ENCODE data around the gene B3GAT1. TPM values are rescaled to one million over a fixed set of nuclear protein-coding genes. Genes with fewer than 3 reads are reported as not detected.
"Not testable (repeated sequence)": the region's sequence is repeated elsewhere in the genome, so short reads cannot be mapped to it uniquely, and the experiment has no call there.

Gene B3GAT1
- total RNA-seq, 1 experiment from 2014 or later = 0.43 TPM

DNA sequence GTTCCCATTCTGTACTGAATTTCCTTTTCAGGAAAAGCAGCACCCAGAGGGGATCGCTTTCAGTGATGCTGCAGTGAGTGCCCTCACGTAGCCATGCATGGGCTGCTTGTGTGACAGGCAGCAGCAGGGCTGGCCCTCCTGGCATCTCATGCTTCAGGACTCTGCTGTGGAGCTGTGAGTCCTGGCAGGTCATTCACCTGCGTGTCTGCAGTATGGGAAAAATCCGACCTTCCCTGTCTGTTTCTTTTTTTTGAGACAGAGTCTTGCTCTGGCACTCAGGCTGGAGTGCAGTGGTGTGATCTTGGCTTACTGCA is 66.8 kb downstream of the B3GAT1 start:
- H3K9me3 ChIP-seq = no peaks in the 10 kb centered on the region

DNA sequence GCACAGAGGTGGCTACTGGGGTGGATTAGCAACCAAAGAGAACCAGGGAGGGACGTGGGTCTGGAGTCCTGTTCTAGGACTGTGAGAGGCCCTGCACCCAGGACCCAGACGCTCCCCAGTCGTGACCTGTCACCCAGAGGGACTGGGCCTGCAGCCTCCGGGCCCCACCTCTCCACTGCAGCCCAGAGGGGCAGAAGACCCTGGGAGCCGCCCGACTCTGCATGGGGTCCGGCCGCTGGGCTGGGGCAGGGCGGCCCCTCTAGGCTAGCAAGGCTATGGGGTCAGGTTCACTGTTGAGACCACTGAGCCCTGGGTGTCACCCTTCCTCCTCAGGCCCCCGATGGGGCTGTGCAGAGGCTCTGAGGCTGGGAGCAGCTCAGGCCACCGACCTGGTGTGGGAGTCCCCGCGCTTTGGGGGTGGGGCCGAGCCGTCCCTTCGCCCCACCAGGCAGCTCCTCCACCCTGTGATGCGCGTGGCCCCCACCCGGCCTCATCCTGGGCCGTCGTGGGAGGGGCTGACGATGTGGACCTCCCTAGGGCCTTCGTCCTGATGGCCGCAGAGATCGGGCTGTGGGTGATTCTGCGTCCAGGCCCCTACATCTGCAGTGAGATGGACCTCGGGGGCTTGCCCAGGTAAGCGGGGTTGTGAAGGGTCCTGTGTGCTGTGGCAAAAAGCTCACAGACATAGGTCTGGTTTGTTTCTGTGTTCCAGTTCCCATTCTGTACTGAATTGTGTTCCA is 67.4 kb downstream of the B3GAT1 start:
- H3K9me3 ChIP-seq, H3K4me3 ChIP-seq, DNase-seq, H3K36me3 ChIP-seq, H3K27me3 ChIP-seq: not testable (repeated sequence)

More for the DNA sequence above, 66.8 kb downstream of the B3GAT1 start:
- Histone ChIP-seq H3K36me3 (no peaks in the 10 kb centered on the region), H3K27me3 (no peaks in the 10 kb centered on the region), H3K4me3 (no peak overlapping the region)
- no peak for DNase-seq

DNA sequence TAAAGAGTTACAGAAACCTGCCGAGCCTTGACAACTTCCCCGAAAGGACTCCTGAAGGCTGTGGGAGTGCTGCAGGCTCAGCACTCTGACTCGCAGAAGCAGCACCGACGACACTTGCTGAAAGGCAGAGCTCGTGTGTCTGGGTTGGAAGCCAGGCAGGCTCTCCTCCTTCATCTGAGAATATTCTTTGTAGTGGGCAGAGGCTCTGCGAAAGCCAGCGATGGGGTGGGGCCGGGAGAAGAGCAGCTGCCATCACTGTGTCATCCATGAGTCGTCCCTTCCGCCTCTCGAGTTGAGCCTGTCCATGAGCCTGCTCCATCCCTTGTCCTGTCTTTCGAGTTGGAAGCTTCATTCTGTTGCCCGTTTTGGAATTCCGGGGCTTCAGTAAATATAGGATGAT is 68.4 kb downstream of the B3GAT1 start:
- Histone ChIP-seq H3K36me3 (no peaks in the 10 kb centered on the region), H3K4me3 (no peak overlapping the region), H3K27me3 (no peaks in the 10 kb centered on the region), H3K9me3 (no peaks in the 10 kb centered on the region)
- DNase-seq = no peak

DNA sequence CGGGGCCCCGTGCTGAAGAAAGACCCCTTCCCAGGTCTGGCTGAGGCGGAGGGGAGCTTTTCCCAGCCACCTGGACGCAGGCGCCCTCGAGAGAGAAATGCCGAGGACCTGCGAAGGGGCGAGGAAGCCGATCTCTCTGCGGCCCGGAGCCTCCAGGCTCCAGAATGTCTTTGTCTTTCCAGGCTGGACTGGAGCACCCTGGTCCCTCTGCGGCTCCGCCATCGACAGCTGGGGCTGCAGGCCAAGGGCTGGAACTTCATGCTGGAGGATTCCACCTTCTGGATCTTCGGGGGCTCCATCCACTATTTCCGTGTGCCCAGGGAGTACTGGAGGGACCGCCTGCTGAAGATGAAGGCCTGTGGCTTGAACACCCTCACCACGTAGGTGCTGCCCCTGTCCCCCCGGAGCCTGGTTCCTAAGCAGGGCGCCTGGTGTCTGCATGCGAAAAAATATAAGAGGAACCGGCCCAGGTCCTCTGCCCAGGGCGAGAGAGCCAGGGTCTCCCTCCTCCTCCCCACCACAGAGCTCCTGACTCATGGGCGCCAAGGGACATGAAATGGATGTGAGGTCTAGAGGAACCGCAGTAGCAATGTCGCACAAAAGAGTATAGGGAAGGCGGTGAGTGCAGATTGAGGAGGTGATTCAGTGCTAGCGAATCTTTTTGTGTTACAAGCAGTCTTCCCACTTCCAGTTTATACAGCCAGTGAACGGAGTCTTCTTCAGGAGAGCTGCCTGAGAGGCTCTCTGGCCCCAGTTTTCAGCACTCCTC is 69.3 kb downstream of the B3GAT1 start:
- no peak for DNase-seq
- H3K36me3 ChIP-seq = no peaks in the 10 kb centered on the region

DNA sequence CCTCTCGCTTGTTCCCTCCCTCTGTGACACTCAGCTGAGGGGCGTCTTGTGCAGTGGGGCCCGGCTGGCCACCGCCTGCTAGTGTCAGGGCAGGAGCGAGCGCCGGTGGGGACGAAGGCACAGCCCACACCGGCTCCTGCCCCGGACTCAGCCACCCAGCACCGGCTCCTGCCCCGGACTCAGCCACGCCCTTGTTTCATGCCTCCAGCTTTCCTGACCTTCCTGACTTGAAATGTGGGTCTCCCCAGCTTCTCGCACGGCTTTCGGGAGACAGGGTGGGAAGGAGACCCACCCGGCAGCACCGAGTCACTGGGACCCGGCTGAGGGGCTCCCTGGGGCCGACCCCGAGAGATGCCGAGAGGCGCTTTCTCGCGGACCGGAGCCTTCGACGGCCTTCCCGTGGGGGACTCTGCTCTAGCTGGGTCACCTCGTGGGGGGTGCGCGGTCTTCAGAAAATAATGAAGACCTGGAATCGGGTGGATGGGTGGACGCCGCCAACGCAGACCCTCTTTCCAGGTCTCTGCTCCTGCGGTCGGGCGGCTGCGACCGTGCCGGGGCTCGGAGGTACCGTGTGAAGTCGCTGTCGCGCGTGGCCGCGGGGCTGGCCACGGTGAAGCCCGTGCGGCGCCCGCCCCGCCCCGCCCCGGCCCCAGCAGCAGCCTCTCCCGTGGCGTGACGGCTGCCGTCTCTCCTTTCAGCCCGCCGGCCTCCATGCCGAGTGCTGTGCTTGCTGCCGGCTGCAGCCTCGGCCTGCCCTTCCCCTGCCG is 70.1 kb downstream of the B3GAT1 start:
- Histone ChIP-seq H3K9me3 (no peaks in the 10 kb centered on the region), H3K36me3 (no peaks in the 10 kb centered on the region), H3K27me3 (no peaks in the 10 kb centered on the region), H3K4me3 (no peak overlapping the region)
- no peak for DNase-seq

More for the DNA sequence above, 69.3 kb downstream of the B3GAT1 start:
- Histone ChIP-seq H3K9me3 (no peaks in the 10 kb centered on the region), H3K4me3 (no peak overlapping the region), H3K27me3 (no peaks in the 10 kb centered on the region)

DNA sequence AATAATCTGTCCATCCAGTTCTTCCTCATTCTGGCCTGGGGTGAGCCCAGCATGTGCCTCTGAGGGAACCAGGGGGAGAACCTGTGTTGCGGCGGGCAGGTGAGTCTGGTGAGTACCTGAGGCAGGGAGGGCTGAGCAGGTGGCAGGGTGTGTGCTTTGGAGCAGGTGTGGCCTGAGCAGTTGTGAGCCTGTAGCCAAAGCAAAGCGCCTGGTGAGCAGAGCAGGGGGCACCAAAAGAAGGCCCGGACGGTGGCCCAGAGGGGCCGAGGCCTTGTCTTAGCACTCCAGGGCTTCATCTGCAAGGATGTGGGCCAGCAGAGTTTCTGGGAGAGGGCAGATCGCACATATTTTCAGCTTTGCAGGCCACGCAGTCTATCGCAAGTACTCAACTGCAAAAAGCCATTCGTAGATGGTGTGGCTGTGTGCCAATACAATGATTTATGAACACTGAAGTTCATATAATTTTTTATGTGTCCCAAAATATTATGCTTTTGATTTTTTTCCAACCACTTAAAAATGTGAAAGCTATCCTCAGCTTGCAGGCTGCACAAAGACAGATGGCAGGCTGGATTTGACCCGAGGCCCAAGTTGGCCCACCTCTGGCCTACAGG is 71.6 kb downstream of the B3GAT1 start:
- no peak for DNase-seq
- Histone ChIP-seq H3K36me3 (no peaks in the 10 kb centered on the region), H3K9me3 (no peaks in the 10 kb centered on the region)

DNA sequence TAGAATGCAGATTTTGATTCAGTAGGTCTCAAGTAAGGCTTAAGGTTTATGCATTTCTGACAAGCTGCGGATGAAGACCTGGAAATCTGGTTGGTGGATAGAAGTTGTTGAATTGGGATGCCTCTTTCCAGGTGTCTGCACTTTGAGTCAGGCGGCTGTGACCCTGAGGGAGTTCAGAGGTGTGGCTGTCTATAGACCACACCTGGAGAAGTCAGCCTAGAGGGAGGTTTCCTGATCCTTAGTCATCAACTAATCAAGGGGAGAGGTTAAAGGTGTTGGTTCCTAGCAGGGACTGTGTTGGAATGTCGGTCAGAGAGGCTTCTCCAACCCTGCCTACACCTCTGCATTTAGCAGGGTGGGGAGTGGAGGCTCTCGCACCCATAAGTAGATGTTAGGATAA is 72.3 kb downstream of the B3GAT1 start:
- no peak for DNase-seq
- Histone ChIP-seq H3K36me3 (no peaks in the 10 kb centered on the region), H3K27me3 (no peaks in the 10 kb centered on the region), H3K4me3 (no peak overlapping the region), H3K9me3 (no peaks in the 10 kb centered on the region)

More for the DNA sequence above, 71.6 kb downstream of the B3GAT1 start:
- Histone ChIP-seq H3K27me3 (no peaks in the 10 kb centered on the region), H3K4me3 (no peak overlapping the region)

DNA sequence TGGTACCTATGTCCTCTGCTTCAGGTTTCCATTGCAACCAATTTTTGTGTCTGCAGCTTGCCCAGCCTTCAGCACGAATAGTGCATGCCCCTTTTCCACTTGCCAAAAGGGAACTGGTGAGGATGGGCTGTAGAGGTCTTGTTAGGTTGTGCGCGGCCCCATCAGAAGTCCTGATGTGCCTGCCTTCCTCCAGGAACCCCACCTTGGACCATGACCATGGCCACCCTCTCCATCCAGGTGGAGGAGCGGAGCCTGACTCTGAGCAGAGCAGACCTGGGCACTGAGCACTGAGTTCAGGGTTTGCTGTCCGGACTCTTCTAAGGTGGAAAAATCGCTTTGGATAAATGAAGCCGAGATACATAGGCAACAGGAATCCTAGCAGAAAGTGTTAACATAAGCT is 73.4 kb downstream of the B3GAT1 start:
- H3K36me3 ChIP-seq = no peaks in the 10 kb centered on the region
- H3K27me3 ChIP-seq = no peaks in the 10 kb centered on the region
- no peaks in the 10 kb centered on the region for H3K9me3 ChIP-seq
- no peak overlapping the region for H3K4me3 ChIP-seq
- DNase-seq = no peak

DNA sequence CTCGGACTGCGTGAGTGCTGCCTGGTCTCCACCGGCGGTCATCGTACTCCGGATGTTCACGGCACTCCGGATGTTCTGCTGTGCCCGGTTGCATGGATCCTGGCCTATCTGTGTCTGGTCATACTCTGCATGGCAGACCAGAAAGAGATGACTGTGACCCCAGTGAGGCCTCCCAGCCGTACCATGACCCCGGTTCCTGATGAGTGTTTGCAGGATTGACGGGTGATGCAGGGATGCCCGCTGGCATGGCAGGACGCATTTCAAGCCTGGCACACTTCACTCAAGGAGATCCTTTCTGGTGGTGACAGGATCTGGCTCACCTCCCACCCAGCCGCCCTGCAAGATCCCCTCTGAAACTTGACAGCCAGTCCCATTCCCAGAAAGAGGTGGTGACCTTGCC is 74.0 kb downstream of the B3GAT1 start:
- DNase-seq = no peak
- Histone ChIP-seq H3K4me3 (no peak overlapping the region), H3K27me3 (no peaks in the 10 kb centered on the region), H3K36me3 (no peaks in the 10 kb centered on the region), H3K9me3 (no peaks in the 10 kb centered on the region)

DNA sequence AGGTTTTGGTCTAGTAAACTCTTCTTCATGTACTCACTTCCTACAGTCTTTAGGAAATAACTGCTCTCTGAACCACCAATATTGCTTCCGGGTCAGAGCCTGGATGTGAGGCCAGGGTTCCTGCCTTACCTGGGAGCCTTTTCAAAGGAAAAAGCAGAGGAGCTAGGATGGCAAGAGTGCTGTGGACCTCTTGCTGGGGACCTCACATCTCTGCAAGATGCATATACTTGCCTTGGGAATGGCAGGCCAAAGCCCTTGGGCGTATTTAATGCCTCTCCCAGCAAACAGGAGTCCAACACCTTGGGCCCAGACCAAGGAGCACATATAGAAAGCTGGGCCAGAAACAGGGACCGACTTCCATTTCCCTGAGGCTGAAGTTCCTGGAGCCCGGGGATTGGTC is 75.0 kb downstream of the B3GAT1 start:
- Histone ChIP-seq H3K27me3 (0 out of 2 replicates have a peak, but pooled peaks cover under 1% of the 10 kb centered on the region), H3K36me3 (no peaks in the 10 kb centered on the region), H3K4me3 (no peak overlapping the region), H3K9me3 (no peaks in the 10 kb centered on the region)
- DNase-seq = no peak

DNA sequence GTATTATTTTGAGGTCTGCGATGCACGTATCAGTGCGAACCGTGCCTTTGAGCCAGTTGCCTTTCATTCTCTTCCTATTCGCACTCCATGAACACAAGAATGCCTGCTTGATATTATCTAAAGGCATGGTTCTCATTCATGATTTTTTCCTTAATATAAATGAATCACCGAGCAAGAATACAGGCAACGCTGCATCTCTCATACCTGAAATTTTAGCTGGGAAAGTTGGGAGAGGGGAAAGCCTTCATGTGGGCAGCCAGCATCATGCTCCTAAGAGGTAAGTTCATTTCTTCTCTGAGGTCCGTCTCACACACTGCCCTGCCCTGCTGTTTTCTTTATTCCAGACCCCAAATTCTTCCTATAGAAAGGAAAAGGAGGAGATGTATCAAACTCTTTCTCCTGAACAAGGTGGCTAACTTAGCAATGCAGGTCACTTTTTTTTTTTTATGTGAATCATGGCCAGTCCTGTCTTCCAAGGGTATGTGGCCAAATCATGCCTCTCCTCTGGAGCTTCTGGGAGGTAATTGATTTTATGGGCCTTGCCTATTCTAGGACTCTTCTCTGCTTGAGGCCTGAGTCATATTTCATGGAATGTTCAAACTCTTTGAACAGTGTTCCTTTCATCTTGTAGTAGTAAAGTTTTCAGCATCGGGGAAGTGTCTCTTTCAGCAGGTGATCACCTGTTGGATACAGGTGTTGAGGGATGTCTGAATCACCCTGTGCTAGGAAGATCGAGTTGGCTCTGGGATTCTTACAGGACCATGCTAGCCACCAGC is 77.1 kb downstream of the B3GAT1 start:
- DNase-seq = no peak
- H3K27me3 ChIP-seq = 0 out of 2 replicates have a peak, but pooled peaks cover 2% of the 10 kb centered on the region
- H3K9me3 ChIP-seq = no peaks in the 10 kb centered on the region
- no peak overlapping the region for H3K4me3 ChIP-seq
- no peaks in the 10 kb centered on the region for H3K36me3 ChIP-seq

DNA sequence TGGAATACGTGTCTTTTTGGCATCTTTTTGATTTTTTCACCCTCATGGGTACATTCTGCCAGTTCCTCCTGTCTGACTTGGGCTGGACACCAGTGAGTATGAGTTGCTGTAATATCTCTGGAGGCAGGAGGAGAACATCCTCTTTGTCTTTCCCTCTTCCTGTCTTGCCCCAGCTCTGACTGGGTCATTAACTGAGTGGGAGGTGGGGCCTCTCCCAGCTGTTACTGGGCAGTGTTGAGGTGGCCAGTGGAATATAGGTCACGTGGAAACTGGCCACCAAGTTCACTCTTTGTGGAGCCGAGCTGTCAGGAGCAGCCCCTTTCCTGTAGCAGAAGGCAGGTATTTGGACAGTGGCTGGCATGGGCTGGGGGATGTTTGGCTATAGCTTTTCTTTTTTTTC is 78.1 kb downstream of the B3GAT1 start:
- no peaks in the 10 kb centered on the region for H3K36me3 ChIP-seq
- H3K27me3 ChIP-seq = 0 out of 2 replicates have a peak, but pooled peaks cover 2% of the 10 kb centered on the region
- no peak overlapping the region for H3K4me3 ChIP-seq
- no peaks in the 10 kb centered on the region for H3K9me3 ChIP-seq
- DNase-seq = no peak

DNA sequence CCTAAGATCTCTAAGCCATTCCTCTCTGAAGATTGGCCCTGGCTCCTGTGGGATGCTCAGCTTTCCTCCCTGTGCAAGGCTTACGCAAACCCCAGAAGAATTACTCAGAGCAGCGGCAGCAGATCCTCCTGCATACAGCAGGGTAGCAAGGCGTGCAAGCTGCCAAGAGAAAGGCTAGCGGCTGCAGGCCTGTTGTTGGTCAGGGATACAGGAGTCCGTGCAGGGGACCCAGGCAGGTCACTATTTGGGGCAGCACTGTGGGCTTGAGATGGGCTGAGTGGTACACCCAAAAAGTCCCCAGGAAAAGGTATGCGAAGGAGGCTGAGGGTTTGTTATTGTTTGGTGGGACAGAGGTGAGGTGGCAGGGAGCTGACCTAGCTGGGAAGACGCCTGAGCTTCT is 78.7 kb downstream of the B3GAT1 start:
- H3K27me3 ChIP-seq = 0 out of 2 replicates have a peak, but pooled peaks cover 2% of the 10 kb centered on the region
- H3K9me3 ChIP-seq = no peaks in the 10 kb centered on the region
- H3K36me3 ChIP-seq = no peaks in the 10 kb centered on the region
- DNase-seq = no peak
- H3K4me3 ChIP-seq = no peak overlapping the region

DNA sequence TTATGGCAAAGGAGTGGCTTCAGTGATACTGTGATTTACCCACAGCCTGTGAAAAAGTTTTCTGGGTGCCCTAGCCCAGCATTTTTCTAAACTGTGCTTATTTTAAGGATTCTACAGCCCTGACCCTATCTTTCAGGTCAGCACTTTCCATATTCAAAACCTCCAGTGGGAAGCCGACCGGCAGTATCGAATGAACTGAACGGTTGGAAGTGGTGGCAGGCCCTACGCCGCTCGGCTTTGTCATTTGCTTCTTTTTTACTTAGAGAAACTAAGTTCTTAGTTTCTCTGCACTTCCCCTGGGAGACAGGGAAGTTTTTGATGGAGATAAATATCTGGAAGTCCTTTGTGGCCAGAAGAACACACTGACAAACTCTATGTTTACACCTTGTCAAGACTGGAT is 79.3 kb downstream of the B3GAT1 start:
- DNase-seq = no peak
- Histone ChIP-seq H3K36me3 (no peaks in the 10 kb centered on the region), H3K4me3 (no peak overlapping the region), H3K9me3 (no peaks in the 10 kb centered on the region), H3K27me3 (0 out of 2 replicates have a peak, but pooled peaks cover 2% of the 10 kb centered on the region)

DNA sequence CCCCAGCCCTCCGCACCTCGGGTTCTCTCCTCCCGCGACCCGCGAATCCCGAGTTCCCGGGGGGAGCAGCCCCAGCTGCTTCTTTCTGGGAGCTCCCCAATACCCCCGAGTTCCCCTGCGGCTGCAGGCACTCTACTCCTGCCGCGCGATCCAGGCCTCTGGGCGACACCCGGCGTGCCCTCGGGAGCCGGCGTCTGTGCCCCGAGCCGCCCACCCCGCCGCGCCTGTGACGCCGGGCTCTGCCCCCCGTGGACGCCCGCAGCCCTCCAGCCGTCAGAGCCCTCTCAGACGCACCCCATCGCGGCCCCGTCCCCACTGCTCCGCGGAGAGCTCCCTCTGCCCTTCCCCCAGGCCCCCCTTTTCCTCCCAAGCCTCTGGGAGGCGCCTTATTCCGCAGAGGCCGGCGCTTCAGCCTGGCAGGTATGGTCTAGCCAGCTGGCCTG is 79.8 kb downstream of the B3GAT1 start:
- no peaks in the 10 kb centered on the region for H3K9me3 ChIP-seq
- 0 out of 2 replicates have a peak, but pooled peaks cover 2% of the 10 kb centered on the region for H3K27me3 ChIP-seq
- peak overlapping the region; percentile 40 for H3K4me3 ChIP-seq
- no peaks in the 10 kb centered on the region for H3K36me3 ChIP-seq
- no peak for DNase-seq
